Subcutaneous adipose tissue (tissue), 4 donors: ENCODE measurements around the gene LRRN2. TPM values are rescaled to one million over a fixed set of nuclear protein-coding genes. Genes with fewer than 3 reads are reported as not detected.

Source experiments
- CTCF ChIP-seq: fragments of 450-650 bp; IDR thresholded peaks from one replicate; pipeline ENCODE4 v1.5.1; 2016; ENCODE audit warnings: low read depth, mild to moderate bottlenecking, control low read depth, antibody characterized with exemption, moderate library complexity
- total RNA-seq, 4 donors: library from RNA; depleted of rRNA; stranded (reverse); fragments of >200 nt; gene quantifications; one replicate each; pipeline ENCODE4 v1.1.0, GENCODE V29; 2016

Gene LRRN2
- total RNA-seq, 4 donors from 2014 or later: 0.17 to 0.38 TPM; not detected in 2

GRCh38 chr1:204652497-204652896 is 33.0 kb downstream of the LRRN2 start:
- no peak for TF ChIP-seq CTCF

GRCh38 chr1:204651843-204652421 is 33.6 kb downstream of the LRRN2 start:
- TF ChIP-seq CTCF: no peak

GRCh38 chr1:204650911-204651570 is 34.5 kb downstream of the LRRN2 start:
- TF ChIP-seq CTCF: no peak

DNA sequence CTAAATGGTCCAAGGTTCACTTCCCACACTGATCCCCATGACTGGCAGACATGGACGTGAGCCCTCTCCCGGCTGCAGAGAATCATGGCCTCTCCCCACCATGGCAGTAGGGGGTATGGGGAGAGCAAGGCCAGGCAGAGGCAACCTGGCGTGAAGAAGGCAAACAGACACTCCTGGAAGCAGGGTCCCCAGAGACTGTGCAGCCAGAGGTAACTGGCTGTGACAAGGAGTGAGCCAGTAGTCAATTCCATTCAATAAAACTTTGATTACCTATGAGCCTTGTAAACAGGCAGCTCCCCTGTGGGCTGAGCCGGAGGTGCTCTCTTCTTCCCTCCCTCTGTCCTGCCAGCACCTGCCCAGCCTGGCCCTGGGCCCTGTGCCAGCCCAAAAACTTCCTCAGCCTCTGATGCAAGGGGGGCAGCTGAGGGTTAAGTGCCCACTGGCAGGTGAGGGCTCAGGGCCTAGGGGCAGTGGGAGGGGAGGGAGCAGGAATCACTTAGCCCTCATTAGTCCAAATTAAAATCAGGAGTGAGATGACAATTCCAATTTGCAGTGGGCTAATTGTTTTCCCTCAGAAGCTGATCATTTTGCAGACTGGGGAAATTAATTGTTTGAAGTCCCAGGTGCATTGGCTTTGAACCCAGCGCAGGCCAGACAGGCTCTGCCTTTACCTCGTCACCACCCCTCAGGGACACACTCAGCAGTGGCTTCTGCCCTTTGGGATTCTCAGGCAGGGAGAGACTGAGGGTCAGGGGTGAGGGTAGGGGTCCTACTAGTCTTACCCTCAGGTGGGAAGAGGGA is 35.6 kb downstream of the LRRN2 start:
- no peak for TF ChIP-seq CTCF

GRCh38 chr1:204648576-204648975 is 37.0 kb downstream of the LRRN2 start:
- TF ChIP-seq CTCF: no peak

GRCh38 chr1:204647805-204648153 is 37.8 kb downstream of the LRRN2 start:
- TF ChIP-seq CTCF: no peak

DNA sequence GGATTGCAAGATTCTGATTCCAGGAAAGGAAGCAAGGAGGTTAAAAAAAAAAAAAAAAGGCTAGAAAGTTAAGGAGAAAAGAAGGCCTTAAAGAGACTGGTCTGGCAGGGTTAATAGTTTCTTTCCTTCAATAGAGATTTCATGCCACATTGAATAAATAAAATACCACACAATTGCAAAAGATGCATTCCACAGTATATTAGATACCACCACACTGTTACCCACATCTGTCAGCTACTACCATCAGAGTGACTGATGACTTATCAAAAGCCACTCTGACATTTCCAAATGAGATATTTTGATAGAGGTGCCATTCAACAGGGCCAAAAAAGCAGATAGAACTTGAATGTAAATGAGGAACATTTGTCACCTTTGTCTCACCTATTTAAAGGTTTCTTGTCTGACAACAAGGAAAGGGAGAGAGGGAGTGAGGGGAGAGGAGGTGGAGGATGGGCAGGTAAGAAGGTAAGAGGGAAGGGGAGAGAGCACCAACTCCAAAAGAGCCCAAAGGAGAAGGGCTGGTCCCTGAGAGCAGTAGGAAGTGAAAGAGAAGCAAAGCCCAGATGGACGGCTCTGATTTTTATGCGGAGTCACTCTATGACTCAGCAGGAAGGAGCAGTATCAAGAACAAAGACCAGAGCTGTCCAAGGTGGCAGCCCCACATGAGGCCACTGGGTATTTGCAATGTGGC is 38.3 kb downstream of the LRRN2 start:
- TF ChIP-seq CTCF: no peak
